Neural progenitor cell (in vitro differentiated cells): ENCODE measurements around the gene TSPAN16.

Experiments
- CTCF ChIP-seq: fragments of 200-600 bp; sonication (generic); IDR thresholded peaks from 2 replicates; pipeline ENCODE4 v1.5.1; 2017; ENCODE audit warnings: antibody characterized with exemption, mild to moderate bottlenecking
- EZH2phosphoT487 ChIP-seq: fragments of 200-600 bp; sonication (generic); IDR thresholded peaks from 2 replicates; pipeline ENCODE4 v1.6.1; 2017; ENCODE audit warnings: antibody characterized with exemption

GRCh38 chr19:11248852-11249251 lies 47.1 kb upstream of the TSPAN16 start:
- TF ChIP-seq EZH2phosphoT487: no peak
- no peak for TF ChIP-seq CTCF
